SK-N-SH treated with all-trans-retinoic acid at 6 μM for 48 hours (cell line): Measurements from ENCODE around the gene B3GAT1.

Experiments
- ATAC-seq: fragments of 200-7000 bp; cut with Tn5 transposase; 3 replicates; pipeline ENCODE4 v1.9.1; 2020; ENCODE audit warnings: mild to moderate bottlenecking, moderate library complexity
- ARNTL ChIP-seq: fragments of 450-650 bp; formaldehyde crosslinking; IDR thresholded peaks from 2 replicates; pipeline ENCODE4 v1.5.0; 2020; ENCODE audit warnings: low read depth, mild to moderate bottlenecking, moderate library complexity, borderline replicate concordance
- BACH2 ChIP-seq: fragments of 250-450 bp; sonication (Bioruptor Pico); IDR thresholded peaks from 2 replicates; pipeline ENCODE4 v1.9.0; 2021; ENCODE audit warnings: mild to moderate bottlenecking, borderline replicate concordance
- CSDC2 ChIP-seq: fragments of 250-450 bp; sonication (Bioruptor Pico); IDR thresholded peaks from 2 replicates; pipeline ENCODE4 v1.5.0; 2020; ENCODE audit warnings: mild to moderate bottlenecking, moderate library complexity
- ESRRG ChIP-seq: fragments of 250-450 bp; sonication (Bioruptor Pico); IDR thresholded peaks from 2 replicates; pipeline ENCODE4 v1.6.1; 2021; ENCODE audit warnings: mild to moderate bottlenecking
- GLIS3 ChIP-seq: fragments of 250-450 bp; sonication (Bioruptor Pico); IDR thresholded peaks from 2 replicates; pipeline ENCODE4 v1.5.0; 2020; ENCODE audit warnings: mild to moderate bottlenecking, moderate library complexity
- ISL1 ChIP-seq: fragments of 250-450 bp; sonication (Bioruptor Pico); IDR thresholded peaks from 2 replicates; pipeline ENCODE4 v2.1.2; 2022; ENCODE audit warnings: mild to moderate bottlenecking, moderate library complexity
- OSR1 ChIP-seq: fragments of 250-450 bp; sonication (Bioruptor Pico); IDR thresholded peaks from 2 replicates; pipeline ENCODE4 v1.8.0; 2022; ENCODE audit warnings: moderate library complexity, mild to moderate bottlenecking, inconsistent platforms
- PPARA ChIP-seq: fragments of 250-450 bp; sonication (Bioruptor Pico); IDR thresholded peaks from 2 replicates; pipeline ENCODE4 v1.5.0; 2020; ENCODE audit warnings: mild to moderate bottlenecking, borderline replicate concordance
- SNAI2 ChIP-seq: fragments of 250-450 bp; sonication (Bioruptor Pico); IDR thresholded peaks from 2 replicates; pipeline ENCODE4 v1.5.0; 2020; ENCODE audit warnings: mild to moderate bottlenecking, moderate library complexity
- TCF4 ChIP-seq: fragments of 250-450 bp; sonication (Bioruptor Pico); IDR thresholded peaks from 2 replicates; pipeline ENCODE4 v1.8.0; 2021; ENCODE audit warnings: mild to moderate bottlenecking, moderate library complexity, borderline replicate concordance
- TOX ChIP-seq: fragments of 250-450 bp; sonication (Bioruptor Pico); IDR thresholded peaks from 2 replicates; pipeline ENCODE4 v1.8.0; 2021; ENCODE audit warnings: mild to moderate bottlenecking, moderate library complexity, borderline replicate concordance
- ZC3H10 ChIP-seq: fragments of 250-450 bp; sonication (Bioruptor Pico); IDR thresholded peaks from 2 replicates; pipeline ENCODE4 v1.5.1; 2021; ENCODE audit warnings: mild to moderate bottlenecking, moderate library complexity
- ZFP30 ChIP-seq: fragments of 450-650 bp; formaldehyde crosslinking; IDR thresholded peaks from 2 replicates; pipeline ENCODE4 v1.5.0; 2022; ENCODE audit warnings: mild to moderate bottlenecking, moderate library complexity
- ZNF565 ChIP-seq: fragments of 450-650 bp; formaldehyde crosslinking; conservative IDR thresholded peaks from 2 replicates; pipeline ENCODE4 v1.5.0; 2020; ENCODE audit warnings: low read depth, mild to moderate bottlenecking, moderate library complexity
- ZNF70 ChIP-seq: fragments of 450-650 bp; formaldehyde crosslinking; IDR thresholded peaks from 2 replicates; pipeline ENCODE4 v1.5.0; 2020; ENCODE audit warnings: mild to moderate bottlenecking, moderate library complexity
- ZNF8 ChIP-seq: fragments of 450-650 bp; formaldehyde crosslinking; IDR thresholded peaks from 2 replicates; pipeline ENCODE4 v1.5.0; 2020; ENCODE audit warnings: mild to moderate bottlenecking, moderate library complexity
- TF ChIP-seq, protein P1 (sequence below): fragments of 250-450 bp; sonication (Bioruptor Pico); IDR thresholded peaks from 2 replicates; pipeline ENCODE4 v1.8.0; 2020; ENCODE audit warnings: mild to moderate bottlenecking, moderate library complexity, borderline replicate concordance
- TF ChIP-seq, protein P2 (sequence below): fragments of 250-450 bp; sonication (Bioruptor Pico); IDR thresholded peaks from 2 replicates; pipeline ENCODE4 v1.5.1; 2020; ENCODE audit warnings: low read depth, mild to moderate bottlenecking, moderate library complexity
- TF ChIP-seq, protein P3 (sequence below): fragments of 250-450 bp; sonication (Bioruptor Pico); IDR thresholded peaks from 2 replicates; pipeline ENCODE4 v1.5.1; 2021; ENCODE audit warnings: mild to moderate bottlenecking, moderate library complexity
- TF ChIP-seq, protein P4 (sequence below): fragments of 250-450 bp; sonication (Bioruptor Pico); IDR thresholded peaks from 2 replicates; pipeline ENCODE4 v1.5.0; 2020; ENCODE audit warnings: mild to moderate bottlenecking, moderate library complexity
- TF ChIP-seq, protein P5 (sequence below): fragments of 250-450 bp; sonication (Bioruptor Pico); IDR thresholded peaks from 2 replicates; pipeline ENCODE4 v1.8.0; 2021; ENCODE audit warnings: low read depth, mild to moderate bottlenecking, moderate library complexity, borderline replicate concordance

Gene B3GAT1

DNA sequence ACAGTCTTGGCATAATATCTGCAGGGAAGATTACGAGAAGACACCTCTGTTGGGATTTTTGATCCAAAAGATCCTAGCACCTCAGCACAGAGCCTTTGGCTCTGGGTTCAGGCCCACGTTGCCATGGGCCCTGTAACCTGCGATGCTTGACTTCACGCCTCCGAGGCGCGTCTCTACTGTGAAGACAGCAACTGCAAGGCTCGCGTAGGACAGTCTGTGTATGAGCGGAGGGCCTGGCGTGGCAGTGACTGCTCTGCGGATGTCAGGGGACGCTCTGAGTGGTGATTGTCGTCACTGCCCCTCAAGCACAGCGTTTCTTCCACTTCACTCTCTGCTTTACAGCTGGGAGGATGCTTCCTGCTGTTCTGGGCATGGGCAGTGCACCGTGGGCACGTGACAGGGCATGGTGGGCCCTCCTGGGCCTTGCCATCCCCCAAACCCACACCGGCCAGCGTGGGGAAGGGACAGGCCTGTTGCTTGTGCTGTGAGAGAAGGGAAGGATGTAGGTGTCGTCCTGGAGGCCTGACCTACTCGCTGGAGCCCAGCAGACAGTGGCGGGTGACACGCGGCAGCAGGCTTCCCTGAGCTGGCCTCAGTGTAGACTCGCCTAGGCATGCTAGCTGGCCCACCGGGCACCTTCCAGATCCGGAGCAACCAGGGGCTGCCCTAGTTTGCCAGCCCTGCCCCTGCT lies 53.7 kb downstream of the B3GAT1 start:
- ATAC-seq: no peak
- TF ChIP-seq, protein P1, sequence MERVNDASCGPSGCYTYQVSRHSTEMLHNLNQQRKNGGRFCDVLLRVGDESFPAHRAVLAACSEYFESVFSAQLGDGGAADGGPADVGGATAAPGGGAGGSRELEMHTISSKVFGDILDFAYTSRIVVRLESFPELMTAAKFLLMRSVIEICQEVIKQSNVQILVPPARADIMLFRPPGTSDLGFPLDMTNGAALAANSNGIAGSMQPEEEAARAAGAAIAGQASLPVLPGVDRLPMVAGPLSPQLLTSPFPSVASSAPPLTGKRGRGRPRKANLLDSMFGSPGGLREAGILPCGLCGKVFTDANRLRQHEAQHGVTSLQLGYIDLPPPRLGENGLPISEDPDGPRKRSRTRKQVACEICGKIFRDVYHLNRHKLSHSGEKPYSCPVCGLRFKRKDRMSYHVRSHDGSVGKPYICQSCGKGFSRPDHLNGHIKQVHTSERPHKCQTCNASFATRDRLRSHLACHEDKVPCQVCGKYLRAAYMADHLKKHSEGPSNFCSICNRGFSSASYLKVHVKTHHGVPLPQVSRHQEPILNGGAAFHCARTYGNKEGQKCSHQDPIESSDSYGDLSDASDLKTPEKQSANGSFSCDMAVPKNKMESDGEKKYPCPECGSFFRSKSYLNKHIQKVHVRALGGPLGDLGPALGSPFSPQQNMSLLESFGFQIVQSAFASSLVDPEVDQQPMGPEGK (CRISPR knock-in tag): no peak
- TF ChIP-seq PPARA (no peak), TOX (CRISPR knock-in tag) (no peak), ESRRG (CRISPR knock-in tag) (no peak), ZNF70 (CRISPR knock-in tag) (no peak), ZFP30 (no peak), ARNTL (no peak), OSR1 (no peak), ZNF565 (no peak), SNAI2 (CRISPR knock-in tag) (no peak), BACH2 (CRISPR knock-in tag) (no peak), ZNF8 (CRISPR knock-in tag) (no peak), ZC3H10 (CRISPR knock-in tag) (no peak), ISL1 (CRISPR knock-in tag) (no peak)
- TF ChIP-seq, protein P2, sequence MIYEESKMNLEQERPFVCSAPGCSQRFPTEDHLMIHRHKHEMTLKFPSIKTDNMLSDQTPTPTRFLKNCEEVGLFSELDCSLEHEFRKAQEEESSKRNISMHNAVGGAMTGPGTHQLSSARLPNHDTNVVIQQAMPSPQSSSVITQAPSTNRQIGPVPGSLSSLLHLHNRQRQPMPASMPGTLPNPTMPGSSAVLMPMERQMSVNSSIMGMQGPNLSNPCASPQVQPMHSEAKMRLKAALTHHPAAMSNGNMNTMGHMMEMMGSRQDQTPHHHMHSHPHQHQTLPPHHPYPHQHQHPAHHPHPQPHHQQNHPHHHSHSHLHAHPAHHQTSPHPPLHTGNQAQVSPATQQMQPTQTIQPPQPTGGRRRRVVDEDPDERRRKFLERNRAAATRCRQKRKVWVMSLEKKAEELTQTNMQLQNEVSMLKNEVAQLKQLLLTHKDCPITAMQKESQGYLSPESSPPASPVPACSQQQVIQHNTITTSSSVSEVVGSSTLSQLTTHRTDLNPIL: no peak
- TF ChIP-seq, protein P3, sequence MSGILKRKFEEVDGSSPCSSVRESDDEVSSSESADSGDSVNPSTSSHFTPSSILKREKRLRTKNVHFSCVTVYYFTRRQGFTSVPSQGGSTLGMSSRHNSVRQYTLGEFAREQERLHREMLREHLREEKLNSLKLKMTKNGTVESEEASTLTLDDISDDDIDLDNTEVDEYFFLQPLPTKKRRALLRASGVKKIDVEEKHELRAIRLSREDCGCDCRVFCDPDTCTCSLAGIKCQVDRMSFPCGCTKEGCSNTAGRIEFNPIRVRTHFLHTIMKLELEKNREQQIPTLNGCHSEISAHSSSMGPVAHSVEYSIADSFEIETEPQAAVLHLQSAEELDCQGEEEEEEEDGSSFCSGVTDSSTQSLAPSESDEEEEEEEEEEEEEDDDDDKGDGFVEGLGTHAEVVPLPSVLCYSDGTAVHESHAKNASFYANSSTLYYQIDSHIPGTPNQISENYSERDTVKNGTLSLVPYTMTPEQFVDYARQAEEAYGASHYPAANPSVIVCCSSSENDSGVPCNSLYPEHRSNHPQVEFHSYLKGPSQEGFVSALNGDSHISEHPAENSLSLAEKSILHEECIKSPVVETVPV (CRISPR knock-in tag): no peak
- TF ChIP-seq, protein P4, sequence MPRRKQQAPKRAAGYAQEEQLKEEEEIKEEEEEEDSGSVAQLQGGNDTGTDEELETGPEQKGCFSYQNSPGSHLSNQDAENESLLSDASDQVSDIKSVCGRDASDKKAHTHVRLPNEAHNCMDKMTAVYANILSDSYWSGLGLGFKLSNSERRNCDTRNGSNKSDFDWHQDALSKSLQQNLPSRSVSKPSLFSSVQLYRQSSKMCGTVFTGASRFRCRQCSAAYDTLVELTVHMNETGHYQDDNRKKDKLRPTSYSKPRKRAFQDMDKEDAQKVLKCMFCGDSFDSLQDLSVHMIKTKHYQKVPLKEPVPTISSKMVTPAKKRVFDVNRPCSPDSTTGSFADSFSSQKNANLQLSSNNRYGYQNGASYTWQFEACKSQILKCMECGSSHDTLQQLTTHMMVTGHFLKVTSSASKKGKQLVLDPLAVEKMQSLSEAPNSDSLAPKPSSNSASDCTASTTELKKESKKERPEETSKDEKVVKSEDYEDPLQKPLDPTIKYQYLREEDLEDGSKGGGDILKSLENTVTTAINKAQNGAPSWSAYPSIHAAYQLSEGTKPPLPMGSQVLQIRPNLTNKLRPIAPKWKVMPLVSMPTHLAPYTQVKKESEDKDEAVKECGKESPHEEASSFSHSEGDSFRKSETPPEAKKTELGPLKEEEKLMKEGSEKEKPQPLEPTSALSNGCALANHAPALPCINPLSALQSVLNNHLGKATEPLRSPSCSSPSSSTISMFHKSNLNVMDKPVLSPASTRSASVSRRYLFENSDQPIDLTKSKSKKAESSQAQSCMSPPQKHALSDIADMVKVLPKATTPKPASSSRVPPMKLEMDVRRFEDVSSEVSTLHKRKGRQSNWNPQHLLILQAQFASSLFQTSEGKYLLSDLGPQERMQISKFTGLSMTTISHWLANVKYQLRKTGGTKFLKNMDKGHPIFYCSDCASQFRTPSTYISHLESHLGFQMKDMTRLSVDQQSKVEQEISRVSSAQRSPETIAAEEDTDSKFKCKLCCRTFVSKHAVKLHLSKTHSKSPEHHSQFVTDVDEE: no peak
- TF ChIP-seq, all 23 proteins: peak for 0

DNA sequence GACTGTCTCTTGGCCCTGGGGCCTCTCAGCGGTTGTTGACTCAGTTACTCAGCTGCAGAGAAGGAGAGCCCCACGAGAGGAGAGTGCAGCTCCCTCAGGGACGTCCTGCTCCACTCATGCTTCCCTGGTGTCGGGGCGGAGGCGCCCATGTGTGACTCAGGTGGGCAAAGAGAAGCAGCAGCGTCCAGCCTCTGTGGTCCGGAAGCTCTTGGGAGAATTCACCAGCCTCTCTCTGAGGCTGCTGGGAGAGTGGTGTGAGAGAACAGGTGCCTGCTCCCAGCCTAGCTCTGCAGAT lies 54.5 kb downstream of the B3GAT1 start:
- TF ChIP-seq ZNF565 (no peak), ZFP30 (no peak), GLIS3 (no peak), ARNTL (no peak), ISL1 (CRISPR knock-in tag) (no peak), CSDC2 (CRISPR knock-in tag) (no peak), PPARA (no peak), BACH2 (CRISPR knock-in tag) (no peak), ZC3H10 (CRISPR knock-in tag) (no peak)
- TF ChIP-seq, protein P5, sequence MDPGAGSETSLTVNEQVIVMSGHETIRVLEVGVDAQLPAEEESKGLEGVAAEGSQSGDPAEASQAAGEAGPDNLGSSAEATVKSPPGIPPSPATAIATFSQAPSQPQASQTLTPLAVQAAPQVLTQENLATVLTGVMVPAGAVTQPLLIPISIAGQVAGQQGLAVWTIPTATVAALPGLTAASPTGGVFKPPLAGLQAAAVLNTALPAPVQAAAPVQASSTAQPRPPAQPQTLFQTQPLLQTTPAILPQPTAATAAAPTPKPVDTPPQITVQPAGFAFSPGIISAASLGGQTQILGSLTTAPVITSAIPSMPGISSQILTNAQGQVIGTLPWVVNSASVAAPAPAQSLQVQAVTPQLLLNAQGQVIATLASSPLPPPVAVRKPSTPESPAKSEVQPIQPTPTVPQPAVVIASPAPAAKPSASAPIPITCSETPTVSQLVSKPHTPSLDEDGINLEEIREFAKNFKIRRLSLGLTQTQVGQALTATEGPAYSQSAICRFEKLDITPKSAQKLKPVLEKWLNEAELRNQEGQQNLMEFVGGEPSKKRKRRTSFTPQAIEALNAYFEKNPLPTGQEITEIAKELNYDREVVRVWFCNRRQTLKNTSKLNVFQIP (CRISPR knock-in tag): no peak
- no peak for ATAC-seq

DNA sequence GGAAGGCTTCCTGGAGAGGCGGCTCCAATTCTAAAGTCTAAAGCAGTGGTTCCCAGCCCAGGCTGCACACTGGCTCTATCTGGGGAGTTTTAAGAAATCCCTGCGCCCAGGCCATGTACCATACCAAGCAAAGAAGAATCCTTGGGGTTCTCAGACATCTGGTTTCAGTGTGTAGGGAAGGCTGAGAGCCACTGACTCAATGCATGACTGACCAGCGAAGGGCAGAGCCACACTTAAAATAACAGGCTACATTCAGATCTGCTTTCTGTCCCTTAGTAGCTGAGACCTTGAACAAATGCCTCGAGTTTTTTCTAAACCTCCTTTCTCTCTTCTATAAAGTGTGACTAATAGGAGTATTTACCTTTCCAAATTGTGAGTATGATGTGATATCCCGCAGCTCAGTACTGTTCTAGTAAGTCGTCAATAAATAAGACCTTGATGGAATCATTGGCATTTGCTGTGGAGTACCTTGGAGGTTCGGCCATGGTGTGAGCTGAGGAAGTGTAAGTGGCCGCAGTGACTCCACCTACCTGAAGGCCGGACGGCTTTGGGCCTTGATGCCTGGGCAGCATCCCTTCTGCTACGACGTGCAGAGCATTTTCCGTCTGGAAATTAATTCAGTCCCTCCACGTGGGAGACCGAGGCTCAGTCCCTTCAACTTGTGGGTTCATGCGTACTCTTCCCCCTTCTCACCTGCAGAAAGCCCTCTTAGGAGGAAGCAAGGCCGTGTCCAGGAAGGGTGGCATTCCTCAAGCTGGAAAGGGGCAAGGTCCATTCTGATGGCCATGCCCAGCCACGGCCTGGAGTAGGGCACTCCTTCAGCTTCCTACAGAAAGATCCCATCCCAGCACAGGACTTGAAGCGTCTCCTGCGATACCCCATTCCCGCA lies 55.1 kb downstream of the B3GAT1 start:
- ATAC-seq: no peak
- TF ChIP-seq ESRRG (CRISPR knock-in tag): no peak
- TF ChIP-seq, protein P4: no peak
- TF ChIP-seq ZC3H10 (CRISPR knock-in tag): no peak
- TF ChIP-seq, protein P1 (CRISPR knock-in tag): no peak
- TF ChIP-seq, protein P5 (CRISPR knock-in tag): no peak
- TF ChIP-seq TCF4 (CRISPR knock-in tag): no peak
